ENCODE measurements around the gene DHRSX. TPM values are rescaled to one million over a fixed set of nuclear protein-coding genes. Genes with fewer than 3 reads are reported as not detected.
A peak's percentile ranks its signal among the peaks of the same experiment; 100 is the strongest.

Gene DHRSX
- total RNA-seq, 1 donor from 2014 or later, result 25.1 TPM

- Mint-ChIP-seq H3K27ac (ENCODE audit: unreplicated experiment) (no peak overlapping the region), H3K4me3 (no peak overlapping the region), H3K36me3 (ENCODE audit: low read depth) (peaks cover 5% of the 10 kb centered on the region), H3K9me3 (no peaks in the 10 kb centered on the region), H3K27me3 (ENCODE audit: low read depth) (no peaks in the 10 kb centered on the region), H3K4me1 (peaks cover 4% of the 10 kb centered on the region)
- DNase-seq (ENCODE audit: low read depth, low spot score), result no peak
- TF ChIP-seq CTCF (conservative IDR thresholded peaks at IDR 0.05), result no peak
These were observed 236.4 kb downstream of the DHRSX start for GRCh38 chrX:2264179-2265030.

- peak overlapping the region; percentile 36 for H3K27ac Mint-ChIP-seq (ENCODE audit: unreplicated experiment)
- no peaks in the 10 kb centered on the region for H3K27me3 Mint-ChIP-seq (ENCODE audit: low read depth)
- no peak overlapping the region for H3K4me3 Mint-ChIP-seq
- H3K4me1 Mint-ChIP-seq, result peaks cover 4% of the 10 kb centered on the region
- no peaks in the 10 kb centered on the region for H3K9me3 Mint-ChIP-seq
- no peak for DNase-seq (ENCODE audit: low read depth, low spot score)
- TF ChIP-seq CTCF (conservative IDR thresholded peaks at IDR 0.05), result no peak
- peaks cover 5% of the 10 kb centered on the region for H3K36me3 Mint-ChIP-seq (ENCODE audit: low read depth)
These were observed 237.6 kb downstream of the DHRSX start for GRCh38 chrX:2263203-2263602.

GRCh38 chrX:2262668-2263055 is 238.1 kb downstream of the DHRSX start:
- no peaks in the 10 kb centered on the region for H3K27me3 Mint-ChIP-seq (ENCODE audit: low read depth)
- peak overlapping the region; percentile 84 for H3K27ac Mint-ChIP-seq (ENCODE audit: unreplicated experiment)
- H3K9me3 Mint-ChIP-seq, result no peaks in the 10 kb centered on the region
- H3K4me3 Mint-ChIP-seq, result no peak overlapping the region
- peaks cover 4% of the 10 kb centered on the region for H3K4me1 Mint-ChIP-seq
- DNase-seq (ENCODE audit: low read depth, low spot score), result no peak
- no peak for TF ChIP-seq CTCF (conservative IDR thresholded peaks at IDR 0.05)
- H3K36me3 Mint-ChIP-seq (ENCODE audit: low read depth), result peaks cover 5% of the 10 kb centered on the region

GRCh38 chrX:2261831-2262667 is 238.7 kb downstream of the DHRSX start:
- Mint-ChIP-seq H3K27ac (ENCODE audit: unreplicated experiment) (no peak overlapping the region), H3K4me1 (peaks cover 4% of the 10 kb centered on the region), H3K4me3 (no peak overlapping the region), H3K27me3 (ENCODE audit: low read depth) (no peaks in the 10 kb centered on the region), H3K9me3 (no peaks in the 10 kb centered on the region), H3K36me3 (ENCODE audit: low read depth) (peaks cover 5% of the 10 kb centered on the region)
- no peak for TF ChIP-seq CTCF (conservative IDR thresholded peaks at IDR 0.05)
- no peak for DNase-seq (ENCODE audit: low read depth, low spot score)

- no peak for DNase-seq (ENCODE audit: low read depth, low spot score)
- no peak overlapping the region for H3K4me3 Mint-ChIP-seq
- H3K4me1 Mint-ChIP-seq, result peaks cover 6% of the 10 kb centered on the region
- no peaks in the 10 kb centered on the region for H3K27me3 Mint-ChIP-seq (ENCODE audit: low read depth)
- peaks cover 20% of the 10 kb centered on the region for H3K36me3 Mint-ChIP-seq (ENCODE audit: low read depth)
- no peak for TF ChIP-seq CTCF (conservative IDR thresholded peaks at IDR 0.05)
- H3K27ac Mint-ChIP-seq (ENCODE audit: unreplicated experiment), result no peak overlapping the region
- H3K9me3 Mint-ChIP-seq, result peaks cover 6% of the 10 kb centered on the region
These were observed 248.3 kb downstream of the DHRSX start for GRCh38 chrX:2252331-2253065.

All from neural crest cell (in vitro differentiated cells).